Liver (tissue), 3 donors: ENCODE data around the gene CD37.

ENCODE experiments used
- ATF3 ChIP-seq: IDR thresholded peaks from 2 replicates; pipeline ENCODE4 v1.6.1; 2016; ENCODE audit warnings: antibody characterized with exemption
- CTCF ChIP-seq: fragments of 150-350 bp; IDR thresholded peaks from 2 replicates; pipeline ENCODE4 v1.5.1; 2017; ENCODE audit warnings: improper control_type of control experiment, low read depth, low read length; ENCODE audit not compliant: missing input control
- EGR1 ChIP-seq, 2 donors: IDR thresholded peaks; 2 replicates each; pipeline ENCODE4 v1.6.1; 2016 to 2018; ENCODE audit warnings: antibody characterized with exemption in 2 of 2, low read depth in 2 of 2
- JUND ChIP-seq, 2 donors: IDR thresholded peaks; 2 replicates each; pipeline ENCODE4 v1.6.1; 2016; ENCODE audit warnings: antibody characterized with exemption in 2 of 2
- MAX ChIP-seq: IDR thresholded peaks from 2 replicates; pipeline ENCODE4 v1.6.1; 2016; ENCODE audit warnings: antibody characterized with exemption
- RAD21 ChIP-seq, 2 donors: IDR thresholded peaks; 2 replicates each; pipeline ENCODE4 v1.6.1; 2016; ENCODE audit warnings: antibody characterized with exemption in 2 of 2, mild to moderate bottlenecking in 2 of 2
- REST ChIP-seq: IDR thresholded peaks from 2 replicates; pipeline ENCODE4 v1.6.1; 2016; ENCODE audit warnings: antibody characterized with exemption, mild to moderate bottlenecking
- RXRA ChIP-seq, 2 donors: IDR thresholded peaks; 2 replicates each; pipeline ENCODE4 v1.6.1; 2017 to 2018; ENCODE audit warnings: antibody characterized with exemption in 2 of 2, mild to moderate bottlenecking in 1 of 2
- TAF1 ChIP-seq: conservative IDR thresholded peaks from 2 replicates; pipeline ENCODE4 v1.6.1; 2016; ENCODE audit warnings: antibody characterized with exemption, mild to moderate bottlenecking
- YY1 ChIP-seq: IDR thresholded peaks from 2 replicates; pipeline ENCODE4 v1.6.1; 2016; ENCODE audit warnings: antibody characterized with exemption, mild to moderate bottlenecking
- donor health status: healthy.
- donor health status: healthy.

- TF ChIP-seq CTCF, result no peak
- no peak for TF ChIP-seq JUND (IDR thresholded peaks at IDR 0.05)
- TF ChIP-seq REST, result no peak
- TF ChIP-seq TAF1, result no peak
- no peak for TF ChIP-seq MAX
- TF ChIP-seq YY1, result no peak
- TF ChIP-seq RAD21 (IDR thresholded peaks at IDR 0.05), result no peak
- no peak for TF ChIP-seq EGR1 (IDR thresholded peaks at IDR 0.05; ENCODE audit: low read depth in 2 of 2)
- no peak for TF ChIP-seq ATF3
- no peak for TF ChIP-seq RXRA (IDR thresholded peaks at IDR 0.05)
Observed at GRCh38 chr19:49348305-49349189, 13.3 kb downstream of the CD37 start.
